Adipocyte (in vitro differentiated cells): ENCODE data around the gene POLR2J2.
"Not testable (repeated sequence)": the region's sequence is repeated elsewhere in the genome, so short reads cannot be mapped to it uniquely, and the experiment has no call there.

ENCODE experiments used
- DNase-seq: peaks from one replicate; pipeline ENCODE4 v3.0.0-alpha.2; 2015; ENCODE audit warnings: low read depth
- H3K27me3 ChIP-seq: replicated peaks from 2 replicates; pipeline ENCODE4 v1.7.0; 2013; ENCODE audit warnings: mild to moderate bottlenecking, low read length, moderate library complexity; ENCODE audit not compliant: control insufficient read depth, insufficient read depth
- H3K36me3 ChIP-seq: 2 replicates; pipeline ENCODE4 v1.7.0; 2013; ENCODE audit warnings: low read length, mild to moderate bottlenecking, moderate library complexity; ENCODE audit not compliant: control insufficient read depth, insufficient read depth, severe bottlenecking
- H3K4me1 ChIP-seq: 2 replicates; pipeline ENCODE4 v1.7.0; 2013; ENCODE audit warnings: mild to moderate bottlenecking, low read length, moderate library complexity; ENCODE audit not compliant: control insufficient read depth, insufficient read depth
- H3K4me3 ChIP-seq: 2 replicates; pipeline ENCODE4 v1.7.0; 2013; ENCODE audit warnings: mild to moderate bottlenecking, low read length, moderate library complexity
- H3K9ac ChIP-seq: 2 replicates; pipeline ENCODE4 v1.7.0; 2013; ENCODE audit warnings: mild to moderate bottlenecking, low read length, moderate library complexity
- H3K9me3 ChIP-seq: 2 replicates; pipeline ENCODE4 v1.7.0; 2013; ENCODE audit warnings: mild to moderate bottlenecking, low read length, moderate library complexity; ENCODE audit not compliant: control insufficient read depth

The POLR2J2 gene

DNA sequence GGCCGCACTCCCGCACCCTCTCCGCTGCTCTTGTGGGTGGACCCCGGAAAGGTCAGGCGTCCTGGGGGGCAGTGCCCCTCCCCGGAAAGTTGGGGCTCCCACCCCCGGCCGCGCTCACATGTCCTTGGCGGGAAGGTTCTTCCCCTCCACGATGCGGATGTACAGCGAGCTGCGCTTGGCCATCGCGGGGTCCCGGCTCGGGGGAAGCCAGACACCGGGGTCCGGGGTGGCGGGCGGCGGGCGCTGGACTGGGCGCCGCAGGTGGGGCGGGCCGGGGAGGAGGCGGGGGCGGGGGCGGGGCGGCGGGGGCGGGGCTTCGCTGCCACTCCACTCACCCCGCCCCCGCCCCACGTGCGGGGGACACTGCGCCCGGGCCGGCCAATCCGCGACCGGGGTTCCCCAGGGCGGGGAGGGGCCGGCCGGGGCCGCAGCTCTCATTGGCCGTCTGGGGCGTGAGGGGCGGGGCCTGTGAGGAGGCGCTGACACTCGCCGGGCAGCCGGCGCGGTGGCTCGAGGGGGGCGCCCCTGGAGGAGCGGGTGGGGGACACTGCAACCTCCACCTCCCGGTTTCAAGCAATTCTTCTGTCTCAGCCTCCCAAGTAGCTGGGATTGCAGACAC lies 54.8 kb downstream of the POLR2J2 start, which contains the start of gene RASA4:
Gene RASA4 (minus strand): TSS at position 250 of the 619 bp plus-strand sequence. CDS start 67 bp downstream, at position 183.
- H3K9ac ChIP-seq, H3K27me3 ChIP-seq, H3K9me3 ChIP-seq, H3K4me1 ChIP-seq, H3K4me3 ChIP-seq, H3K36me3 ChIP-seq: not testable (repeated sequence)
- DNase-seq, result peak; percentile 42
